Right lobe of liver (tissue), 6 donors: Measurements from ENCODE around the gene TBXA2R. TPM values are rescaled to one million over a fixed set of nuclear protein-coding genes. Genes with fewer than 3 reads are reported as not detected.

ENCODE experiments used
- ATAC-seq, 4 donors: fragments of 200-7000 bp; cut with Tn5 transposase; one replicate each; pipeline ENCODE4 v1.9.1; 2020; ENCODE audit warnings: mild to moderate bottlenecking in 4 of 4, moderate library complexity in 4 of 4
- DNase-seq, 3 donors: peaks; one replicate each; pipeline ENCODE4 v3.0.0-alpha.2; 2020
- H3K27ac ChIP-seq, 3 donors: fragments of 200-600 bp; one replicate each; pipeline ENCODE4 v1.8.0; 2022
- H3K27me3 ChIP-seq, 2 donors: fragments of 200-600 bp; one replicate each; pipeline ENCODE4 v1.8.0; 2022
- H3K36me3 ChIP-seq, 4 donors: fragments of 200-600 bp; sonication (generic) in 1 of 4; one replicate each; pipeline versions ENCODE4 v1.5.1 to v1.8.0; 2017 to 2022; ENCODE audit warnings: control low read depth in 1 of 4
- H3K4me1 ChIP-seq, 4 donors: fragments of 200-600 bp; sonication (generic) in 1 of 4; one replicate each; pipeline versions ENCODE4 v1.5.1 to v1.8.0; 2017 to 2022; ENCODE audit warnings: control low read depth in 1 of 4
- H3K4me3 ChIP-seq, 3 donors: fragments of 200-600 bp; one replicate each; pipeline ENCODE4 v1.8.0; 2022
- H3K9me3 ChIP-seq, 4 donors: fragments of 200-600 bp; sonication (generic) in 1 of 4; one replicate each; pipeline versions ENCODE4 v1.5.1 to v1.8.0; 2017 to 2022; ENCODE audit warnings: control low read depth in 1 of 4
- CTCF ChIP-seq, 4 donors: fragments of 200-600 bp in 3 of 4; fragments of 450-650 bp in 1 of 4; IDR thresholded peaks; one replicate each; pipeline versions ENCODE4 v1.5.1 to v1.8.0; 2016 to 2022; ENCODE audit warnings: antibody characterized with exemption in 4 of 4, mild to moderate bottlenecking in 2 of 4
- POLR2A ChIP-seq: fragments of 450-650 bp; IDR thresholded peaks from one replicate; pipeline ENCODE4 v1.6.1; 2017; ENCODE audit warnings: antibody characterized with exemption, mild to moderate bottlenecking
- WGBS: methylation state at CpG from one replicate; pipeline ENCODE4 v1.1.6; 2018; ENCODE audit warnings: low coverage, low lambda C conversion rate; ENCODE audit not compliant: insufficient coverage; ENCODE audit errors: missing lambda C conversion rate; 5-methylcytosine and 5-hydroxymethylcytosine counted together
- intact Hi-C, 2 donors: fragments of 100-400 bp; cut with DNase I; formaldehyde crosslinking; loops; one replicate each; pipeline versions ENCODE4 v1.11.2 to v1.14.1; 2022
- long read RNA-seq: library from polyadenylated mRNA; unstranded; transcript quantifications from one replicate; pipeline ENCODE4 v2.0.0, GENCODE V29; 2019
- total RNA-seq, 6 experiments: library from RNA; depleted of rRNA in 2 of 6; stranded (reverse); fragments of >200 nt in 2 of 6; fragmentation: NEBNext Ultra II Directional in 3 of 6; extraction: Animal tissue kit (Norgen Biotek cat#: 25700) in 3 of 6; gene quantifications; one replicate each; pipeline versions ENCODE4 v1.1.0 to v1.2.4, GENCODE V29; 2016 to 2023
- donor health status: DM: no; HTN: yes; CAD: no.
- donor health status: DM: no; HTN: no; CAD: no.
- donor health status: DM: no; HTN: no; CAD: no.
- donor health status: DM: no; HTN: yes; CAD: no.
- donor health status: DM: no; HTN: yes; CAD: no.

The TBXA2R gene
- total RNA-seq = 10 to 100 TPM in 1 of 6 experiments, 1 to 10 TPM in 5; 2.8 to 10.4 (median 4.7) TPM
- long read RNA-seq = 0 reads

GRCh38 chr19:3606690-3607289, at the start of gene TBXA2R:
Gene TBXA2R (minus strand): TSS chr19:3606875. CDS start chr19:3600634, 6,241 bp downstream.
- Histone ChIP-seq H3K4me3 (peak within 1 kb of the TSS; percentile 26 to 48 (median 42)), H3K9me3 (no peaks in the 10 kb centered on the region), H3K27me3 (no peaks in the 10 kb centered on the region), H3K4me1 (peaks cover 0 to 11% (median 0%) of the 10 kb centered on the region in 4 donors), H3K36me3 (peaks cover 0 to 7% (median 3%) of the 10 kb centered on the region in 4 donors), H3K27ac (peak within 1 kb of the TSS; percentile 58 to 76 (median 67))
- intact Hi-C loops = no loop called here
- 2% methylated on average over 14 of the region's 46 CpGs for WGBS
- DNase-seq (peak in 2 of 3 donors; percentile 77 to 78), ATAC-seq (peak; percentile 47 to 58 (median 52))
- peak; percentile 31 for TF ChIP-seq POLR2A
- no peak for TF ChIP-seq CTCF (IDR thresholded peaks at IDR 0.05)

DNA sequence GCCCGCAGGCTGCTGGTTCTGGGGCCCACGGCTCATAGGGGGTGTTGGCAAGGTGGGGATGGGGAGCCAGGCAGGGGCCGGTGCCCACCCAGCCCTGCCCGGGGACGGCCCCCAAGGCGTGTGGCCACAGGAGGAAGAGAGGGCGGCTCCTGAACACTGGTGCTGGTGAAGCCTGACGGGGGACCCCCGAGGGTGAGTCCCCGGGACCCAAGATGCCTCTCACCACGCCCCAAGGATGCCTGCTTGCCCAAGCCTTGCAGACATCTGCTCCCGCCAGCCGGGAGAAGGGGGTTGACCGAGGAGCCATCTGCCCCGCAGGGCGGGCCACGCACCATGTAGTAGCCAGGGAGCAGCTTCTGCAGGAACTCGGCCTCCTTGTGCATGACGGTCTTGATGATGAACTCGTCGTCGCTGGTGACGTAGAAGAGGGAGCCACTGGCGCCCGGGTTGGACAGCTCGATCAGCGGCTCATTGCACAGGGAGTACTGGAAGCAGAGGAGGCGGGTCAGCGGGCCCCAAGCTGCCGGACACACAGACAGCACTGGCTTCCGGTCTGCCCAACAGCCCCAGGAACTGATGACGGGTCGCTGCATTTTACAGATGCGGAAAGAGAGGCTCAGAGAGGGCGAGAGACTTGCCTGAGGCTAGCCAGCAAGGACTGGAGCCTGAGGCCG, 49.5 kb upstream of the TBXA2R start:
- H3K4me1 ChIP-seq = peaks cover 0 to 26% (median 10%) of the 10 kb centered on the region in 4 donors
- no peaks in the 10 kb centered on the region for H3K36me3 ChIP-seq
- H3K4me3 ChIP-seq = no peak overlapping the region
- no peaks in the 10 kb centered on the region for H3K9me3 ChIP-seq
- ATAC-seq (no peak), DNase-seq (no peak)
- TF ChIP-seq POLR2A (no peak), CTCF (IDR thresholded peaks at IDR 0.05) (no peak)
- no peaks in the 10 kb centered on the region for H3K27me3 ChIP-seq
- intact Hi-C loops = no loop called here
- no peak overlapping the region for H3K27ac ChIP-seq
- 100% methylated on average over 2 of the region's 36 CpGs for WGBS

GRCh38 chr19:3655402-3656072, 48.9 kb upstream of the TBXA2R start:
- Histone ChIP-seq H3K4me3 (no peak overlapping the region), H3K27ac (no peak overlapping the region), H3K27me3 (no peaks in the 10 kb centered on the region), H3K36me3 (no peaks in the 10 kb centered on the region), H3K9me3 (no peaks in the 10 kb centered on the region), H3K4me1 (peaks cover 0 to 26% (median 10%) of the 10 kb centered on the region in 4 donors)
- WGBS = 53% methylated on average over 3 of the region's 25 CpGs
- intact Hi-C loops = no loop called here
- no peak for TF ChIP-seq POLR2A
- ATAC-seq (no peak), DNase-seq (no peak)

DNA sequence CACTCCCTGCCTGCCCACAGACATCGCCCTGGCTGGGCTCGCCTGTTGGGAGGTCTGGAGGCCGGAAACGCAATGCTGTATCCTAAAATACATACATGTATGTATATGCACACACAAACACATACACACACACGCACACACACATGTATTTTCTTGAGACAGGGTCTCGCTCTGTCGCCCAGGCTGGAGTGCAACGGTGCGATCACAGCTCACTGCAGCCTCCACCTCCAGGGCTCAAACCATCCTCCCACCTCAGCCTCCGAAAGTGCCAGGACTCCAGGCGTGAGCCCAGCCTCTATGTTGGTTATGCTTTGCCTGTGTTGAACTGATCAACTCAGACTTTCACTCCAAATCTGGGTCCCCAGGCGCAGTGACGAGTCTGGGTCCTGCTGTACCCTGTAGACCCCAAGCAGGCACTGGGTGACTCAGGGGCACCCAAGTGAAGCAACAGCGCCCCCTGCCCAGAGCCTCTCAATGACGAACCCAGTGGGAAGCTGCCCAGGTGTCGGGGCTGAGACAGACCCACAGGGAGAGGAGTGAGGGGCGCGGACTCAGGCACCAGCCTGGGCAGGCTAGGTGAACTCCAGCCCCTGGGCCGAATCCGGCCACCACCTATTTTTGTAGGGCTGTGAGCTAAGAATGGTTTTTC, 47.3 kb upstream of the TBXA2R start:
- TF ChIP-seq CTCF (IDR thresholded peaks at IDR 0.05) = peak in 2 of 4 donors; percentile 11 to 17
- no peak for TF ChIP-seq POLR2A
- no peak overlapping the region for H3K27ac ChIP-seq
- H3K4me1 ChIP-seq = peaks cover 0 to 17% (median 8%) of the 10 kb centered on the region in 4 donors
- DNase-seq (no peak), ATAC-seq (no peak)
- intact Hi-C loops = no loop called here
- H3K9me3 ChIP-seq = no peaks in the 10 kb centered on the region
- 92% methylated on average over 6 of the region's 20 CpGs for WGBS
- no peaks in the 10 kb centered on the region for H3K27me3 ChIP-seq
- H3K36me3 ChIP-seq = no peaks in the 10 kb centered on the region
- no peak overlapping the region for H3K4me3 ChIP-seq
